ENCODE data around the gene SERPINE3. TPM values are rescaled to one million over a fixed set of nuclear protein-coding genes. Genes with fewer than 3 reads are reported as not detected.

Gene SERPINE3
- total and polyA plus RNA-seq, 2 experiments from 2014 or later, result 0.17 to 0.31 TPM

DNA sequence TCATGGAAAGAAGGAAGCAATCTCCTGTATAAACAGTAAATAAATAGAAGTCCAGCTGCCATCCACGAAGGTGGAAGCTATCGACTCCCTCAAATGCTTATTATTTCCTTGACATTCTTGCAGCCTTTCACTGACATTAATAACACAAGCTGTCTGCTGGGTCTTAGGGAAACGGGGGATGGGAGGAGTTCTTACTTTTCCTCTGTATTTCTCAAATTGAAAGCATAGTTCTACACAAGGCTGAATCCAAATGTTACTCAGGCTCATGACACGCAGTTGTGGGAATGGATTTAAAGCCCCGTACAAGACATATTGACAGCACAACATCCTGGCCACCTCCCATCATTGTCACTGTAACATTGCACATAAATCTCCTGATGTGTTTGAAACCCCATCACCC lies 4.0 kb downstream of the SERPINE3 start:
- DNase-seq (ENCODE audit: low spot score) (no peak), ATAC-seq (no peak)
- Histone ChIP-seq H2AFZ (0 out of 2 replicates have a peak overlapping the region, but pooled peaks have one; percentile 47), H4K20me1 (replicated peaks; ENCODE audit: insufficient read depth) (no peaks in the 10 kb centered on the region), H3F3A (replicated peaks; ENCODE audit: low read depth) (no peaks in the 10 kb centered on the region), H3K9me2 (ENCODE audit: insufficient read depth) (no peaks in the 10 kb centered on the region), H3K4me1 (ENCODE audit: insufficient read depth) (peaks cover 21% of the 10 kb centered on the region; the same call in 1 of the 2 replicates), H3K79me2 (replicated peaks; ENCODE audit: insufficient read depth) (no peaks in the 10 kb centered on the region), H3K4me2 (no peak overlapping the region), H3K36me3 (ENCODE audit: insufficient read depth) (no peaks in the 10 kb centered on the region), H3K27me3 (ENCODE audit: insufficient read depth) (no peaks in the 10 kb centered on the region), H3K27ac (ENCODE audit: low read depth) (no peak overlapping the region), H3K4me3 (no peak overlapping the region)
- no peak overlapping the region for H3K27ac Mint-ChIP-seq
- H3K36me3 Mint-ChIP-seq (ENCODE audit: low read depth), result no peaks in the 10 kb centered on the region
- peaks cover 5% of the 10 kb centered on the region for H3K27me3 Mint-ChIP-seq (ENCODE audit: insufficient read depth, low read depth, poor library complexity)
- TF ChIP-seq, protein P1, sequence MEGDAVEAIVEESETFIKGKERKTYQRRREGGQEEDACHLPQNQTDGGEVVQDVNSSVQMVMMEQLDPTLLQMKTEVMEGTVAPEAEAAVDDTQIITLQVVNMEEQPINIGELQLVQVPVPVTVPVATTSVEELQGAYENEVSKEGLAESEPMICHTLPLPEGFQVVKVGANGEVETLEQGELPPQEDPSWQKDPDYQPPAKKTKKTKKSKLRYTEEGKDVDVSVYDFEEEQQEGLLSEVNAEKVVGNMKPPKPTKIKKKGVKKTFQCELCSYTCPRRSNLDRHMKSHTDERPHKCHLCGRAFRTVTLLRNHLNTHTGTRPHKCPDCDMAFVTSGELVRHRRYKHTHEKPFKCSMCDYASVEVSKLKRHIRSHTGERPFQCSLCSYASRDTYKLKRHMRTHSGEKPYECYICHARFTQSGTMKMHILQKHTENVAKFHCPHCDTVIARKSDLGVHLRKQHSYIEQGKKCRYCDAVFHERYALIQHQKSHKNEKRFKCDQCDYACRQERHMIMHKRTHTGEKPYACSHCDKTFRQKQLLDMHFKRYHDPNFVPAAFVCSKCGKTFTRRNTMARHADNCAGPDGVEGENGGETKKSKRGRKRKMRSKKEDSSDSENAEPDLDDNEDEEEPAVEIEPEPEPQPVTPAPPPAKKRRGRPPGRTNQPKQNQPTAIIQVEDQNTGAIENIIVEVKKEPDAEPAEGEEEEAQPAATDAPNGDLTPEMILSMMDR (conservative IDR thresholded peaks at IDR 0.05; ENCODE audit: low read depth in 2 of 2), result no peak
- TF ChIP-seq ZNF331 (CRISPR knock-in tag; IDR thresholded peaks at IDR 0.05; ENCODE audit: low read depth), result no peak
- TF ChIP-seq CREB1 (CRISPR knock-in tag; IDR thresholded peaks at IDR 0.05; ENCODE audit: low read depth), result no peak
- TF ChIP-seq EZH2phosphoT487 (IDR thresholded peaks at IDR 0.05; ENCODE audit: unreplicated experiment), result no peak
- TF ChIP-seq STAT1 (IDR thresholded peaks at IDR 0.05; ENCODE audit: unreplicated experiment), result no peak
- TF ChIP-seq, protein P2, sequence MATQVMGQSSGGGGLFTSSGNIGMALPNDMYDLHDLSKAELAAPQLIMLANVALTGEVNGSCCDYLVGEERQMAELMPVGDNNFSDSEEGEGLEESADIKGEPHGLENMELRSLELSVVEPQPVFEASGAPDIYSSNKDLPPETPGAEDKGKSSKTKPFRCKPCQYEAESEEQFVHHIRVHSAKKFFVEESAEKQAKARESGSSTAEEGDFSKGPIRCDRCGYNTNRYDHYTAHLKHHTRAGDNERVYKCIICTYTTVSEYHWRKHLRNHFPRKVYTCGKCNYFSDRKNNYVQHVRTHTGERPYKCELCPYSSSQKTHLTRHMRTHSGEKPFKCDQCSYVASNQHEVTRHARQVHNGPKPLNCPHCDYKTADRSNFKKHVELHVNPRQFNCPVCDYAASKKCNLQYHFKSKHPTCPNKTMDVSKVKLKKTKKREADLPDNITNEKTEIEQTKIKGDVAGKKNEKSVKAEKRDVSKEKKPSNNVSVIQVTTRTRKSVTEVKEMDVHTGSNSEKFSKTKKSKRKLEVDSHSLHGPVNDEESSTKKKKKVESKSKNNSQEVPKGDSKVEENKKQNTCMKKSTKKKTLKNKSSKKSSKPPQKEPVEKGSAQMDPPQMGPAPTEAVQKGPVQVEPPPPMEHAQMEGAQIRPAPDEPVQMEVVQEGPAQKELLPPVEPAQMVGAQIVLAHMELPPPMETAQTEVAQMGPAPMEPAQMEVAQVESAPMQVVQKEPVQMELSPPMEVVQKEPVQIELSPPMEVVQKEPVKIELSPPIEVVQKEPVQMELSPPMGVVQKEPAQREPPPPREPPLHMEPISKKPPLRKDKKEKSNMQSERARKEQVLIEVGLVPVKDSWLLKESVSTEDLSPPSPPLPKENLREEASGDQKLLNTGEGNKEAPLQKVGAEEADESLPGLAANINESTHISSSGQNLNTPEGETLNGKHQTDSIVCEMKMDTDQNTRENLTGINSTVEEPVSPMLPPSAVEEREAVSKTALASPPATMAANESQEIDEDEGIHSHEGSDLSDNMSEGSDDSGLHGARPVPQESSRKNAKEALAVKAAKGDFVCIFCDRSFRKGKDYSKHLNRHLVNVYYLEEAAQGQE (IDR thresholded peaks at IDR 0.05; ENCODE audit: unreplicated experiment), result no peak
- TF ChIP-seq, protein P3, sequence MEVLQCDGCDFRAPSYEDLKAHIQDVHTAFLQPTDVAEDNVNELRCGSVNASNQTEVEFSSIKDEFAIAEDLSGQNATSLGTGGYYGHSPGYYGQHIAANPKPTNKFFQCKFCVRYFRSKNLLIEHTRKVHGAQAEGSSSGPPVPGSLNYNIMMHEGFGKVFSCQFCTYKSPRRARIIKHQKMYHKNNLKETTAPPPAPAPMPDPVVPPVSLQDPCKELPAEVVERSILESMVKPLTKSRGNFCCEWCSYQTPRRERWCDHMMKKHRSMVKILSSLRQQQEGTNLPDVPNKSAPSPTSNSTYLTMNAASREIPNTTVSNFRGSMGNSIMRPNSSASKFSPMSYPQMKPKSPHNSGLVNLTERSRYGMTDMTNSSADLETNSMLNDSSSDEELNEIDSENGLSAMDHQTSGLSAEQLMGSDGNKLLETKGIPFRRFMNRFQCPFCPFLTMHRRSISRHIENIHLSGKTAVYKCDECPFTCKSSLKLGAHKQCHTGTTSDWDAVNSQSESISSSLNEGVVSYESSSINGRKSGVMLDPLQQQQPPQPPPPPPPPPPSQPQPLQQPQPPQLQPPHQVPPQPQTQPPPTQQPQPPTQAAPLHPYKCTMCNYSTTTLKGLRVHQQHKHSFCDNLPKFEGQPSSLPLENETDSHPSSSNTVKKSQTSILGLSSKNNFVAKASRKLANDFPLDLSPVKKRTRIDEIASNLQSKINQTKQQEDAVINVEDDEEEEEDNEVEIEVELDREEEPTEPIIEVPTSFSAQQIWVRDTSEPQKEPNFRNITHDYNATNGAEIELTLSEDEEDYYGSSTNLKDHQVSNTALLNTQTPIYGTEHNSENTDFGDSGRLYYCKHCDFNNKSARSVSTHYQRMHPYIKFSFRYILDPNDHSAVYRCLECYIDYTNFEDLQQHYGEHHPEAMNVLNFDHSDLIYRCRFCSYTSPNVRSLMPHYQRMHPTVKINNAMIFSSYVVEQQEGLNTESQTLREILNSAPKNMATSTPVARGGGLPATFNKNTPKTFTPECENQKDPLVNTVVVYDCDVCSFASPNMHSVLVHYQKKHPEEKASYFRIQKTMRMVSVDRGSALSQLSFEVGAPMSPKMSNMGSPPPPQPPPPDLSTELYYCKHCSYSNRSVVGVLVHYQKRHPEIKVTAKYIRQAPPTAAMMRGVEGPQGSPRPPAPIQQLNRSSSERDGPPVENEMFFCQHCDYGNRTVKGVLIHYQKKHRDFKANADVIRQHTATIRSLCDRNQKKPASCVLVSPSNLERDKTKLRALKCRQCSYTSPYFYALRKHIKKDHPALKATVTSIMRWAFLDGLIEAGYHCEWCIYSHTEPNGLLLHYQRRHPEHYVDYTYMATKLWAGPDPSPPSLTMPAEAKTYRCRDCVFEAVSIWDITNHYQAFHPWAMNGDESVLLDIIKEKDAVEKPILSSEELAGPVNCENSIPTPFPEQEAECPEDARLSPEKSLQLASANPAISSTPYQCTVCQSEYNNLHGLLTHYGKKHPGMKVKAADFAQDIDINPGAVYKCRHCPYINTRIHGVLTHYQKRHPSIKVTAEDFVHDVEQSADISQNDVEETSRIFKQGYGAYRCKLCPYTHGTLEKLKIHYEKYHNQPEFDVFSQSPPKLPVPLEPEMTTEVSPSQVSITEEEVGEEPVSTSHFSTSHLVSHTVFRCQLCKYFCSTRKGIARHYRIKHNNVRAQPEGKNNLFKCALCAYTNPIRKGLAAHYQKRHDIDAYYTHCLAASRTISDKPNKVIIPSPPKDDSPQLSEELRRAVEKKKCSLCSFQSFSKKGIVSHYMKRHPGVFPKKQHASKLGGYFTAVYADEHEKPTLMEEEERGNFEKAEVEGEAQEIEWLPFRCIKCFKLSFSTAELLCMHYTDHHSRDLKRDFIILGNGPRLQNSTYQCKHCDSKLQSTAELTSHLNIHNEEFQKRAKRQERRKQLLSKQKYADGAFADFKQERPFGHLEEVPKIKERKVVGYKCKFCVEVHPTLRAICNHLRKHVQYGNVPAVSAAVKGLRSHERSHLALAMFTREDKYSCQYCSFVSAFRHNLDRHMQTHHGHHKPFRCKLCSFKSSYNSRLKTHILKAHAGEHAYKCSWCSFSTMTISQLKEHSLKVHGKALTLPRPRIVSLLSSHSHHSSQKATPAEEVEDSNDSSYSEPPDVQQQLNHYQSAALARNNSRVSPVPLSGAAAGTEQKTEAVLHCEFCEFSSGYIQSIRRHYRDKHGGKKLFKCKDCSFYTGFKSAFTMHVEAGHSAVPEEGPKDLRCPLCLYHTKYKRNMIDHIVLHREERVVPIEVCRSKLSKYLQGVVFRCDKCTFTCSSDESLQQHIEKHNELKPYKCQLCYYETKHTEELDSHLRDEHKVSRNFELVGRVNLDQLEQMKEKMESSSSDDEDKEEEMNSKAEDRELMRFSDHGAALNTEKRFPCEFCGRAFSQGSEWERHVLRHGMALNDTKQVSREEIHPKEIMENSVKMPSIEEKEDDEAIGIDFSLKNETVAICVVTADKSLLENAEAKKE (CRISPR knock-in tag; IDR thresholded peaks at IDR 0.05), result no peak
- no peak for TF ChIP-seq POLR2AphosphoS5 (IDR thresholded peaks at IDR 0.05; ENCODE audit: low read depth)
- no peak for TF ChIP-seq JUNB (IDR thresholded peaks at IDR 0.05; ENCODE audit: unreplicated experiment)
- TF ChIP-seq NANOG (IDR thresholded peaks at IDR 0.05; ENCODE audit: borderline replicate concordance), result no peak
- TF ChIP-seq, protein P4, sequence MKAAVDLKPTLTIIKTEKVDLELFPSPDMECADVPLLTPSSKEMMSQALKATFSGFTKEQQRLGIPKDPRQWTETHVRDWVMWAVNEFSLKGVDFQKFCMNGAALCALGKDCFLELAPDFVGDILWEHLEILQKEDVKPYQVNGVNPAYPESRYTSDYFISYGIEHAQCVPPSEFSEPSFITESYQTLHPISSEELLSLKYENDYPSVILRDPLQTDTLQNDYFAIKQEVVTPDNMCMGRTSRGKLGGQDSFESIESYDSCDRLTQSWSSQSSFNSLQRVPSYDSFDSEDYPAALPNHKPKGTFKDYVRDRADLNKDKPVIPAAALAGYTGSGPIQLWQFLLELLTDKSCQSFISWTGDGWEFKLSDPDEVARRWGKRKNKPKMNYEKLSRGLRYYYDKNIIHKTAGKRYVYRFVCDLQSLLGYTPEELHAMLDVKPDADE (IDR thresholded peaks at IDR 0.05), result no peak
- no peak for TF ChIP-seq EZH2 (IDR thresholded peaks at IDR 0.05; ENCODE audit: low read depth, unreplicated experiment)
- H3K9me3 Mint-ChIP-seq, result no peaks in the 10 kb centered on the region
- H3K4me1 Mint-ChIP-seq, result peaks cover 48% of the 10 kb centered on the region
- H3K4me3 Mint-ChIP-seq, result no peak overlapping the region
